Prostate gland (tissue), 2 donors: Measurements from ENCODE around the gene RNF220.
"Not testable (repeated sequence)": the region's sequence is repeated elsewhere in the genome, so short reads cannot be mapped to it uniquely, and the experiment has no call there.

ENCODE experiments used
- POLR2A ChIP-seq: fragments of 450-650 bp; IDR thresholded peaks from one replicate; pipeline ENCODE4 v1.6.1; 2016; ENCODE audit warnings: antibody characterized with exemption, mild to moderate bottlenecking
- POLR2AphosphoS5 ChIP-seq: sonication (generic); formaldehyde crosslinking; IDR thresholded peaks from one replicate; pipeline ENCODE4 v1.6.1; 2017; ENCODE audit warnings: antibody characterized with exemption
- TF ChIP-seq, protein P1 (sequence below), 4 experiments: fragments of 200-600 bp in 2 of 4; fragments of 450-650 bp in 2 of 4; sonication (generic) in 2 of 4; IDR thresholded peaks; 1 replicate in 3 of 4; 2 replicates in 1 of 4; pipeline ENCODE4 v1.5.1; 2016 to 2019; ENCODE audit warnings: antibody characterized with exemption in 4 of 4, mild to moderate bottlenecking in 2 of 4, moderate library complexity in 2 of 4

DNA sequence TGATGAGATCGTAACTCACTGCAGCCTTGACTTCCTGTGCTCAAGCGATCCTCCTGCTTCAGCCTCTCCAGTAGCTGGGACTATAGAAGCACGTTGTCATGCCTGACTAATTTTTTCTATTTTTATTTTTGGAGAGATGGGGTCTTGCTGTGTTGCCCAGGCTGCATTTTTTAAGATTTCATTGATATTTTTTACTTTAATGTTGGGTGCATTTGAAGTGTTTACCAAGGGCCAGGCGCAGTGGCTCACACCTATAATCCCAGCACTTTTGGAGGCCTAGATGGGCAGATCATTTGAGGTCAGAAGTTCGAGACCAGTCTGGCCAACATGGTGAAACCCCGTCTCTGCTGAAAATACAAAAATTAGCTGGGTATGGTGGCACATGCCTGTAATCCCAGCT, 97.8 kb downstream of the RNF220 start:
- TF ChIP-seq, protein P1, sequence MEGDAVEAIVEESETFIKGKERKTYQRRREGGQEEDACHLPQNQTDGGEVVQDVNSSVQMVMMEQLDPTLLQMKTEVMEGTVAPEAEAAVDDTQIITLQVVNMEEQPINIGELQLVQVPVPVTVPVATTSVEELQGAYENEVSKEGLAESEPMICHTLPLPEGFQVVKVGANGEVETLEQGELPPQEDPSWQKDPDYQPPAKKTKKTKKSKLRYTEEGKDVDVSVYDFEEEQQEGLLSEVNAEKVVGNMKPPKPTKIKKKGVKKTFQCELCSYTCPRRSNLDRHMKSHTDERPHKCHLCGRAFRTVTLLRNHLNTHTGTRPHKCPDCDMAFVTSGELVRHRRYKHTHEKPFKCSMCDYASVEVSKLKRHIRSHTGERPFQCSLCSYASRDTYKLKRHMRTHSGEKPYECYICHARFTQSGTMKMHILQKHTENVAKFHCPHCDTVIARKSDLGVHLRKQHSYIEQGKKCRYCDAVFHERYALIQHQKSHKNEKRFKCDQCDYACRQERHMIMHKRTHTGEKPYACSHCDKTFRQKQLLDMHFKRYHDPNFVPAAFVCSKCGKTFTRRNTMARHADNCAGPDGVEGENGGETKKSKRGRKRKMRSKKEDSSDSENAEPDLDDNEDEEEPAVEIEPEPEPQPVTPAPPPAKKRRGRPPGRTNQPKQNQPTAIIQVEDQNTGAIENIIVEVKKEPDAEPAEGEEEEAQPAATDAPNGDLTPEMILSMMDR (IDR thresholded peaks at IDR 0.05), result not testable (repeated sequence)
- TF ChIP-seq POLR2A, POLR2AphosphoS5: not testable (repeated sequence)
